ENCODE data around the gene TTBK2.
"Not testable (repeated sequence)": the region's sequence is repeated elsewhere in the genome, so short reads cannot be mapped to it uniquely, and the experiment has no call there.

TTBK2 gene

DNA sequence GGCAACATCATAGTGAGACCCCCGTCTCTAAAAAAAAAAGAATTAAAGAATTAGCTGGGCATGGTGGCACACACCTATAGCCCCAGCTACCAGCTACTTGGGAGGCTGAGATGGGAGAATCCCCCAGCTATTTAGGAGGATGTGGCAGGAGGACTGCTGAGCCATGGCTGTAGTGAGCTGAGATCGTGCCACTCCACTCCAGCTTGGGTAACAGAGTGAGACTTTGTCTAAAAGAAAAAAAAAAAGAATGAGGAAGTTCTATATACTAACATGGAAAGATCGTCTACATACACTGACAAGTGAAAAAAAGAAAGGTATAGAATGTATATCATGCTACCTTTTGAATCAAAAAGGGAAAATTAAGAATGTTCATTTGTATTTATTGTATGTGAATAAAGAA lies 99.8 kb downstream of the TTBK2 start:
- DNase-seq = no peak

DNA sequence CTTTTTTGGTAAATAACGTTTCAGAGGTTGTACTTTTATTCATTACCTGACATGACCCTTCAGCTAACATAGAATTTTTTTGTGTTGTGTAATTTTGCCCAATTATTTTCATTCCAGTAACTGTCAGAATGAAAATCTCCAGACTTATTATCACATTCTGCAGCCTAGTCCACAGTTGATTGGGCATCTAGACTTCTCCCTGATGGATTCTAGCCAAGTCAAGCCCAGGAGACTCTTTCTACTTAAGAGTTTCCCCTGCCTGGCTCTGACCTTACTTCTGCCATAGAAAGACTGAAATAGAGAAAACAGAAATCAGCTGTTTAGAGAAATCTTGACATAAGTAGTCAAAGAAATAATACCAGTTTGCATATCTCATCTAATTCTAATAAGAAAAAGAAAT lies 100.8 kb downstream of the TTBK2 start:
- no peak for DNase-seq

DNA sequence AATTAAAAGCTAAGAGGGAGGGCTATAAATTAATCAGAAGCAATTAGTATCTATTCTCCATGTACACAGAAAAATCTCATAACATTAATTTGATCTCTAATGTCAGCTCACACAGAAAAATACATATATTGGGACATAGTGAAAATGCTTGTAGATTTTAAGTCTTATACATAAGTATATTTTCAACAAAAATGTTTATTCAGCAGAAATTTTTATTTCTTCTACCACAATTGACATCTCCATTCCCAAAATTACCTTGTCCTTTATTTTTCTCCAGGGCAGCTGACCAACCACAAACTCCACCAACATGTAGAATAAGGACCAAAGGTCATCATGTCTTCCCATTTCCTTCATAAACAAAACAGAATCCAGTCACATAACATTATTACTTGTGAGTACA lies 109.1 kb downstream of the TTBK2 start:
- DNase-seq = no peak

DNA sequence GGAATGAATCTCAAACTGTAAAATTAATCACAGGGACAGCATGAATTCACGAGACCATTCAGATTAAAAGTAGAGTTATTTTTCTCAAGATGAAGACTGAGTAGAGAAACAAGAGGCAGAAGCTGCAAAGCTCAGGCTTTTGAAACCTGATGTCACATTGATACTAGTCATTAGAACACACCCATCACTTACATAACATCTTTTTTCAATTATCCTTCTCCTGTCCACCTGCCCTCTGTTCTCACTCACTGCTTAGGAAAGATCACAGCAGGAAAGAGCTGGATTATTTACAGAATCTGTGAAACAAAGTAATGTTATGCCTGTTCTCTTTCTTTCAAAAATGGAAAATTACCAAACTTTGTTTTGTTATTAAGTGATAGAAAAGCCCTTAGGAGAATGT lies 111.7 kb downstream of the TTBK2 start:
- no peak for DNase-seq

DNA sequence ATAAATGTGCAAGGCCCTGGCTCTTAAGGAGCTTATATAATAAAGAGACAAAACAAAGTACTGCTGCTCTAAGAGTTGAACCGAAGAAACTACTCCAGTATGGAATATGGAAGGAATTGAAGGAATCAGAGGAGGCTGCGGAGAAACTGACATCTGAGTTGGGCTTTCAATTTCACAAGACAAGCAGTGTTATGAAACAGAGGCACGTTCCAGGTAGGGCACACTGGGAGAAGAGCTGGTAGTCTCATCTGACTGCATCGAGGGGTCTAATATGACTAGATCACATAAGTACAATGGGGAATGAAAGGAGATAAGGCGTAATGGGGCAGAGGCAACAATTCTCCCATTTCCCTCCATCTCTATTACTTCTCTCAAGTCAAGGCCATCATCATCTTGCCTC lies 115.3 kb downstream of the TTBK2 start:
- no peak for DNase-seq

DNA sequence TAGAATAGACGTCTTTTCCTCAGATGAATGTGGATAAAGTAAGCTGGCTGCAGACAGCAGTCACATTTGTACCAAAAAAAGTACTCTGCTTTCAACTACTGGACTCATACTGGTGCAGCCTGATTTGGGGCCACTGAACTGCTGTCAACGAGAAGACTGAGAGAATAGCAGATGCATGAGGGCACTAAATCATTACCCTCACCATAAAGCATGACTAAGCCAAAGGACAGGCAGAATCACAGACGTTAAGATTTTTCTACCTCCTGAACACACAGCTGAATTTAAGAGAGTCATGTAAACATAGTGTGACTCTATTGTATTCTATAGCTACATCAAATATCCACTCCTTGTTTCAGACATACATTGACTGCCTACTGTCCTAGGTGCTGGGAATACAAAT lies 115.8 kb downstream of the TTBK2 start:
- DNase-seq = no peak

DNA sequence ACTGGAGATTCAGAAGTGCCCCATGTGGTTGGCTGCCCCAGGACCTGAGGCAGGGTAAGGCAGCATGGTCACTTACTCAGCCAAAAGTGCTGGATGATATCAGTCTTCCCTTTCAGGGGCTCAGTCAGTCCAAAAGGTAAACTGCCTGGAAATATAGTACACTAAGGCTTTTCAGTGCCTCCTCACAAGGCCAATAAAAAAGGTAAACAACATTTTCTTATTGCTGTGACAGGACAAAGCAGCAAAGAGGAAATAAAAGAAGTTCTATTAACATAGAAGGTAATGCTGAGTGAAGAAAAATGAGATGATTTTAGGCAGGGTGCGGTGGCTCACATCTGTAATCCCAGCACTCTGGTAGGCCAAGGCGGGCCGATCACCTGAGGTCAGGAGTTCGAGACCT lies 117.1 kb downstream of the TTBK2 start:
- DNase-seq = no peak

DNA sequence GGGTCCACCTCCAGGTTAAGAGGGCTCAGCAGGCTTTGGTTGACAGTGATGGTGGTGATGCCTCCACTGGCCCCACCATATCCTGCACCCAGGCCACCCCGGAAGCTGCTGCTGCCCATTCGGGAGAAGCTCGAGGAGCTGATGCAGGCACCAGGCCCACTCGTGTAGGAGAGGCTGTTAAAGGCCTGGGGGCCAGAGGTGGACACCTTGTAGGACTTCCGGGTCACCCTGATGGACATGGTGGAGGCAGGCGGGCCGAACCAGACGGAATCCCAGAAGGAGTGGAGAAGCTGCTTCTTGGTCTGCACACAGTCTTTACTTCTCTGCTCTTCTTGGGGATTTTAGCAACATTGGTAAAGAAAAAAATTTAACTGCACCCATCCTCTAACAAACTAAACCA lies 118.4 kb downstream of the TTBK2 start:
- DNase-seq = no peak

DNA sequence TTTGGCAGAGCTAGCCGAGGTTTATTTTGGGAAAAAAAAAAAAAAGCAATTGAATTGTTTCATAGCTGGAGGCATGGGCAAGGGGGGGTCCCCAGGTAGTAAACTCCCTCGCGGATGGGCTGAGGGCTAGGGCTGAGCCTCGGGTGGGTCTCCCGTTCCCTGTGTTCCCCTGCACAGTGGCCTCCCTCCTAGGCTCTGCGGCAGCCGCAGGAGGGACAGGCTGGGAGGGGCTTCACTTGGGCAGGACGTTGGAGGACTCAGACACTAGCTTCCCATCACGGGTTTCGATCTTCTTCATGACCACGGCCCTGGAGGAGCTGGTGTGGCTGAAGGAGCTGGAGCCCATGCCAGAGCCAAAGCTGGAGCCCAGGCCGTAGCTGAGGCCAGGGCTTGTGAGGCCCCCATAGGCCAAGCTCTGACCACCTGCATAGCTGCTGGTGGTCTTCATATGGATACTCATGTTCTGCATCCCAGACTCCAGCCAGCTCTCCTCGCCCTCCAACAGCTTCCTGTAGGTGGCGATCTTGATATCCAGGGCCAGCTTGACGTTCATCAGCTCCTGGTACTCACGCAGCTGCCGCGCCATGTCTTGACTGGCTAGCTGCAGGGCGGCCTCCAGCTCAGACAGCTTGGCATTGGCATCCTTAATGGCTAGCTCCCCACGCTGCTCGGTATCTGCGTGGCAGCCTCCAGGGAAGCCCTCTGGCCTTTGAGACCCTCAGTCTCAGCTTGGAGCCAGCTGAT lies 119.7 kb downstream of the TTBK2 start:
- DNase-seq = no peak

DNA sequence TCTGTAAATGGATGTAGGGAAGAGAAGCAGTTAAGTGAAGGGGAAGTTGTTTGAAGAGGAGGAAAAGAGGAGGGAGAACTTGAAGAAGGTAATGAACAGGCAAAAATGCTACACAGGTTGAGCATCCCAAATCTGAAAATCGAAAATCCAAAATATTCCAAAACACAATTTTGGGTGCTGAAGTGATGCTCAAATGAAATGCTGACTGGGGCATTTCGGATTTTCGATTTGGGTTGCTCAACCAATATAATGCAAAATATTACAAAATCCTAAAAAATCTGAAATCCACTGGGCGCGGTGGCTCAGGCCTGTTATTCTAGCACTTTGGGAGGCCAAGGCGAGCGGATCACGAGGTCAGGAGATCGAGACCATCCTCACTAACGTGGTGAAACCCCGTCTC lies 121.8 kb downstream of the TTBK2 start:
- DNase-seq = no peak

DNA sequence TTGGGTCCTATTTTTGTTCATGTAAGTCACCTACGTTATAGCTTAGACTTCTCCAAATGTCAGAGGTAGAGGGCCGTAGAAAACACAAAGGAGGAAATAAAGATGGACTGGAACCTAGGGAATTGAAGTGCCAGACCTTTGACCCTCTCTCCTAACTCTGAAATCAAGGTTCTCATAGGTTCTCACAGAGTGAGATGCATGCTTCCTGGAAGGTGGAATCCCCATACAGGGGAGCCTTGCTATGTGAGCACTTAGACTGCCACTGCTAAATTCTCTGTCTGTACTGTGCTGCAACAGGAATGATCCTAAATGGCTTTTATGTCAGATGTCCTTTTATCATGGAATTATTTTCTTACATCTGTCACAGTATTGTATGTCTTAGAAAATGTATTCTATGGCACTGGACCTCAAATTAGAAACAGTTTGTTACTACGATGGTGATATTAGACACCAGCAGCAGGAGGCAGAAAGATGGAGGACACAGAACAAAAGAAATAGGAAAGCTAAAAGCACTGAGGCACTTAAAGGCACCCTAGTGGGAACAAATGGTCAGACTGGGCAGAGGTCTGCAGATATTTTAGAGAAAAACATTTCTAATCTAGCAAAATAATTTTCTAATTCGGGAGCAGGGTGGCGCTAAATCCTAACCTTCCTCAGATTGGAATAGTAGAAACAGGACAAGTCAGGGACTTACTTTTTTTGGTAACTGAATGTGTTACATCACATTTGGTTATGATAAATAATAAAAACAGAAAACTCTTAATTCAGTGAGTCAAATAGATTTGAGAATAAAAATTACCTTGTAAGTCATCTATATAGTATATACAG lies 123.4 kb downstream of the TTBK2 start:
- DNase-seq = no peak

DNA sequence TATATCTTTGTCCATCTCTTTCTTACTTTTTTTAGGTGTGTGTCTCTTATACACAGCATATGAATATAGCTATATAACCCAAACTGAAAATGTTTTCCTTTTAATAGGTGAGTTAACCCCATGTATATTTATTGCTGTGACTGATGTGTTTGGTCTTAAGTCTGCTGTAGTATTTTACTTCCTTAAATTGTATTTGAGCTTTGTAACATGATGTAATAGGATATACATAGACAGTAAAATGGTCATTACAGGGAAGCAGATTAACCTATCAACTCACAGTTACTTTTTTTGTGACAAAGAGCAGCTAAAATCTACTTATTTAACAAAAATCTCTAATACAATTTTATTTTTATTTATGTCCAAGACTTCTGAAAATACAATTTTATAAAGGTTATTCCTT lies 131.9 kb downstream of the TTBK2 start:
- no peak for DNase-seq

DNA sequence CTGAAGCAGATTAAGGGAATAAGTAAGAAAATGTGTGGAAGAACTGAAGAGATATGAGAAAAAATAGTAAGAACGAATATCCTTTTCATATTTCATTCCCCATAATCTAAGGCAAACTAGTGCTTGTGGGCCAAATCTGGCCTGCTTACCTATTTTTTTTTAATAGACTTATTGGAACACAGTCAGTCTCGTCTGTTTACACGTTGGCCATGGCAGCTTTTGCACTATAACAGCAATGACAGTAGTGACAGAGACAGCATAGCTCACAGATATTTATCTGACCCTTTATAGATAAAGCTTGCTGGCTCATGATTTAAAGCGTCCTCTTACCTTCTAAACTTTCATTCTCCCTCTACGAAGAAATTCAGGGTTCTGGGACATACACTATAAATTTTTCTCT lies 133.6 kb downstream of the TTBK2 start:
- DNase-seq = no peak

DNA sequence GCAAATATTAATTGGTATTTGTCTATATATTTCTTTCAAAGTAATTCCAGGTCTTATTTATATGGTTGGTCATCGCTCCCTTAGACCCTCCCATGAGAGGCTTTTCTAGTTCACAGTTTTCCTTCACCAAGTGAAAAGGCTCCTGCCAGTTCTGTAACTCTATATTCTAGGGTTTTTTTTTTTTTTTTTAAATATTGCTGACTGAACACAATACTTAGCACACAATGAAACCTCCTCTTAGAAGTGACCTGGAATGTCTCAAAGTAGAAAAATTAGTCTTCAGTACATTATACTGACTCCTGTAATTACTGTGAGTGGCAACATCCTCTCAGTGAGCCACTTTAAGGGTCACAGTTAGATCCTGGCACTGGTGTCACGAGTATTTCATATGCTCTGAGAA lies 135.0 kb downstream of the TTBK2 start:
- DNase-seq = no peak

DNA sequence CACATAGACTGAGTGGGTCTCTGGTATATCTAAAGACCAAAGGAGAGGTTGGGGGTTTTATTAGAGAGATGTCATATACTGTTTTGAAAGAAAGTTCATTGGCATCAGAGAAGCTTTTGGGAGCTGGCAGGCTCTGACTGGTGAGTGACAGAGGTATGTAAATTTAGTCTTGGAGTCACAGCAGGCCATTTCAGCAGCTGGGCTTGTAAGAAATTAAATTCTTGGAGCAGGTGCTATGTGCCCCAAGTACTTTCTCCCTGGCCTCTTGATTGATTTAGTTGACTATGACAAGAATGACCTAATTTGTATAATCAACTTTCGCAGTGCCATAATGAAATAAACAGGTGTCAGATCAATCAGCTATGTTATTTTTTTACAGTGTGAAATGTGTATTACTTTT lies 135.9 kb downstream of the TTBK2 start:
- DNase-seq = no peak

DNA sequence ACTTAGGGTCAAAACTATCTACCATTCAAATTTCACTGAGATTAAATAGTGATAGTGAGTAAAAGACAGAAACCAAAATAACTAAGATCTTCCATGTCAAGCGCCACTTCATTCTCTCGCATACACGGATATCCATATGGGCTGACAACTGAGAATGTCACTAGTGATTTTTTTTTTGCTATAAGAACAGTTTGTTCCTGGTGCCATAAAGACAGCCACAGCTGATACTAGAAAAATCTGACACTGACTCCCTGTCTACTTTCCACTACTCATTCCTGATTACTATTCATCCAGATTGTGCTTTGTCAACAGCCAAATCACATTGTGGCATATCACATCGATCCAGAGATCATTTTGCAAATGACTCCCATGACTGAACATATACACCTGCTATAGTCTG lies 137.9 kb downstream of the TTBK2 start:
- no peak for DNase-seq

DNA sequence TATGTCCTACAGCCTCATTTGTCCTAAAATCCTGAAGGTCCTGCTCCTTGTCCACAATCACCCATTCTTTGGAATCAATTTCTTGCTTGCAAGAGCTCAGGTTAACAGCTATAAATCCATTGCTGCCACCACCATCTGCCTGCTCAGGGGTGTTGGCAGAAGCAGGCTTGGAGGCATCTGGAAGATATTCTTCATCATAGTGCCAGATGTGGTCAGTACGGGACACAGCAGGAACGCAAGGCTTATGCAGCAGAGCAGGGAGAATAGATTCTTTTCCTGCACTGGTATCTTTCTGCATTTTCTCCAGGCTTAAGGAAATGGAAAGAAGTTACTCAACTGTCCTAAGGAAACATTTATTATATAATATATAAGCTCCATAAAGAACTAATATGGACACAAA lies 145.2 kb downstream of the TTBK2 start:
- DNase-seq = no peak

DNA sequence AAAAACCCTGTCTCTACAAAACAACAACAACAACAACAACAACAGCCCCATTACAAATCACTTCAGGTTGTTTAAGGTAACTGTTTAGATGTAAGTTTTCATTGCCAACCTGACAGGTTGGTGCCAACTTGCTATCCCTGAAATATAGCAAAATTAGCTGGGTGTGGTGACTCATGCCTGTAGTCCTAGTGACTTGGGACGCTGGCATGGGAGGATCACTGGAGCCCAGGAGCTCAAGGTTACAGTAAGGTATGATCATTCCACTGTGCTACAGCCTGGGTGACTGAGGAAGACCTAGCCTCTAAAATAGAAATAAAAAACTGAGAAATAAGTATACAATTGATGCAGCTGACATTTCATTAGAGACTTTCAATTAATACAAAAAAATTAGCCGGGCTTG lies 147.7 kb downstream of the TTBK2 start:
- no peak for DNase-seq

DNA sequence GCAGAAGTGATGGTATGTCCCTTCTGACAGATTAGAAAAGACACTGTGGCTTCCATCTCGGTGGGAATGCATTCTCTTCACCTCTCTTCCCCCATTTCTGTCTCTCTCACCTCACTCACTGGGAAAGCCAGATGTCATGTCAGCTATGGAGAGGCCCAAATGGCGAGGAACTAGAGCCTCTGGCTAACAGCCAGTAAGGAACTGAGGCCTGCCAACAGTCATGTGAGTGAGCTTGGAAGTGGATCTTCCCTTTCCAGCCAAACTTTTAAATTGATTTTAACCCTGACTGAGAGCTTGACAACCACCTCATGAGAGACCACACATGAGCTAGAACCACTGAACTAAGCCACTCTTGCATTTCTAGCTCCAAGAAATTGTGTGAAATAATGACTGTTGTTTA lies 148.4 kb downstream of the TTBK2 start:
- no peak for DNase-seq

DNA sequence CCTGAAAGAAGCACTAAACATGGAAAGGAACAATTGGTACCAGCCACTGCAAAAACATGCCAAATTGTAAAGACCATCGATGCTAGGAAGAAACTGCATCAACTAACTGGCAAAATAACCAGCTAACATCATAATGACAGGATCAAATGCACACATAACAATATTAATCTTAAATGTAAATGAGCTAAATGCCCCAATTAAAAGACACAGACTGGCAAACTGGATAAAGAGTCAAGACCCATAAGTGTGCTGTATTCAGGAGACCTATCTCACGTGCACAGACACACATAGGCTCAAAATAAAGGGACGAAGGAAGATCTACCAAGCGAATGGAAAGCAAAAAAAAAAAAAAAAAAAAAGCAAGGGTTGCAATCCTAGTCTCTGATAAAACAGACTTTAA lies 154.5 kb downstream of the TTBK2 start:
- DNase-seq = not testable (repeated sequence)

DNA sequence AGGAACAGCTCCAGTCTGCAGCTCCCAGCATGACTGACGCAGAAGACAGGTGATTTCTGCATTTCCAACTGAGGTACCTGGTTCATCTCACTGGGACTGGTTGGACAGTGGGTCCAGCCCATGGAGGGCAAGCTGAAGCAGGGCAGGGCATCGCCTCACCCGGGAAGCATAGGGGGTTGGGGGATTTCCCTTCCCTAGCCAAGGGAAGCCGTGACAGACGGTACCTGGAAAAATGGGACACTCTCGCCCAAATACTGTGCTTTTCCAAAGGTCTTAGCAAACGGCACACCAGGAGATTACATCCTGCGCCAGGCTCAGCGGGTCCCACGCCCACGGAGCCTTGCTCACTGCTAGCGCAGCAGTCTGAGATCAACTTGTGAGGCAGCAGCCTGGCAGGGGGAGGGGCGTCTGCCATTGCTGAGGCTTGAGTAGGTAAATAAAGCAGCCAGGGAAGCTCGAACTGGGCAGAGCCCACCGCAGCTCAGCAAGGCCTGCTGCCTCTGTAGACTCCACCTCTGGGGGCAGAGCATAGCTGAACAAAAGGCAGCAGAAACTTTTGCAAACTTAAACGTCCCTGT lies 156.3 kb downstream of the TTBK2 start:
- DNase-seq = not testable (repeated sequence)

DNA sequence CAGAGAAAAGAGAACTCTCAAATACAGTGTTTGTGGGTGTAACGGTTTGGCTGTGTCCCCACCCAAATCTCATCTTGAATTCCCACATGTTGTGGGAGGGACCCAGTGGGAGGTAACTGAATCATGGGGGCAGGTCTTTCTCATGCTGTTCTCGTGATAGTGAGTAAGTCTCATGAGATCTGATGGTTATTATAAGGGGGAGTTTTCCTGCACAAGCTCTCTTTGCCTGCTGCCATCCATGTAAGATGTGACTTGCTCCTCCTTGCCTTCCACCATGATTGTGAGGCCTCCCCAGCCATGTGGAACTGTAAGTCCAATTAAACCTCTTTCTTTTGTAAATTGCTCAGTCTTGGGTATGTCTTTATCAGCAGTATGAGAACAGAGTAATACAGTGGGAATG lies 158.8 kb downstream of the TTBK2 start:
- not testable (repeated sequence) for DNase-seq

DNA sequence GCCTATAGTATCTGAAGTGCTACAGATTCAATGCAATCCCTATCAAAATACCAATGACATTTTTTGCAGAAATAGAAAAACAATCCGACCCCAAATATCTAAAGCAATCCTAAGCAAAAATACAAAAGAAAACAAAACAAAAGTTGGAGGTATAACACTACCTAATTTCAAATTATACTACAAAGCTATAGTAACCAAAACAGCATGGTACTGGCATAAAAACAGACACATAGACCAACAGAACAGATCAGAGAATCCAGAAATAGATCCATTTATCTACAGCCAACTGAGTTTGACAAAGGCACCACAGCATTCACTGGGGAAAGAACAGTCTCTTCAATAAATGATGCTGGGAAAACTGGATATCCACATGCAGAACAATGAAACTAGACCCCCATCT lies 159.8 kb downstream of the TTBK2 start:
- no peak for DNase-seq

DNA sequence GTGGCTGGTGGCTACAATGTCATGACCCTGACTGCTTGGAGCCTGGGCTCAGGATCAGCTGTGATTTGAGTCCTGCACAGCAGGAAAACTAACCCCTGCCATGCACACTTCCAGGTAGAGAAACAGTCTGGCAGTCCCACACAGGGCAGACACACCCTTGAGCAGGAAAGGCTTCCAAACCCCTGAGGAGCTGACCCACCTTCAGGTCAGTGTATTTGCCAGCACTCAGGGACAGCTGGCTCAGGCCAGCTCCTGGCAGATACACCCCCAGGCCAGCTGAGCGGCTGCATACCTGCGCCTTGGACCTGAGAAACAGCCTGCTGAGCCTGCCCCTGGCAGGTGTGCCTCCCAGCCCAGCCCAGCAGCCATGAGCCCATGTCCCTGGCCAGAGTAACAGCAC lies 161.5 kb downstream of the TTBK2 start:
- DNase-seq = no peak

Data from NCI-H1694 (cell line).